ENCODE data around the gene NDE1.

GRCh38 chr16:15654591-15654990, 4.5 kb downstream of the NDE1 start:
- TF ChIP-seq CTCF (IDR thresholded peaks at IDR 0.05) = no peak
- TF ChIP-seq POLR2A (IDR thresholded peaks at IDR 0.05; ENCODE audit: low read length) = no peak
- no peak for TF ChIP-seq MAZ (IDR thresholded peaks at IDR 0.05; ENCODE audit: borderline replicate concordance, low read depth, low read length)
- TF ChIP-seq EP300 (IDR thresholded peaks at IDR 0.05) = no peak
- TF ChIP-seq, protein P1, sequence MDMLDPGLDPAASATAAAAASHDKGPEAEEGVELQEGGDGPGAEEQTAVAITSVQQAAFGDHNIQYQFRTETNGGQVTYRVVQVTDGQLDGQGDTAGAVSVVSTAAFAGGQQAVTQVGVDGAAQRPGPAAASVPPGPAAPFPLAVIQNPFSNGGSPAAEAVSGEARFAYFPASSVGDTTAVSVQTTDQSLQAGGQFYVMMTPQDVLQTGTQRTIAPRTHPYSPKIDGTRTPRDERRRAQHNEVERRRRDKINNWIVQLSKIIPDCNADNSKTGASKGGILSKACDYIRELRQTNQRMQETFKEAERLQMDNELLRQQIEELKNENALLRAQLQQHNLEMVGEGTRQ (IDR thresholded peaks at IDR 0.05) = no peak
- no peak for TF ChIP-seq RARB (CRISPR knock-in tag; IDR thresholded peaks at IDR 0.05)

Measured in A549 (cell line).